HG02763 (cell line): ENCODE results near the gene STK10.

Experiments
- ATAC-seq: cut with Tn5 transposase; IDR thresholded peaks from one replicate; pipeline ENCODE4 v1.9.1; 2021; ENCODE audit warnings: mild to moderate bottlenecking, moderate library complexity; ENCODE audit not compliant: unreplicated experiment

The STK10 gene

DNA sequence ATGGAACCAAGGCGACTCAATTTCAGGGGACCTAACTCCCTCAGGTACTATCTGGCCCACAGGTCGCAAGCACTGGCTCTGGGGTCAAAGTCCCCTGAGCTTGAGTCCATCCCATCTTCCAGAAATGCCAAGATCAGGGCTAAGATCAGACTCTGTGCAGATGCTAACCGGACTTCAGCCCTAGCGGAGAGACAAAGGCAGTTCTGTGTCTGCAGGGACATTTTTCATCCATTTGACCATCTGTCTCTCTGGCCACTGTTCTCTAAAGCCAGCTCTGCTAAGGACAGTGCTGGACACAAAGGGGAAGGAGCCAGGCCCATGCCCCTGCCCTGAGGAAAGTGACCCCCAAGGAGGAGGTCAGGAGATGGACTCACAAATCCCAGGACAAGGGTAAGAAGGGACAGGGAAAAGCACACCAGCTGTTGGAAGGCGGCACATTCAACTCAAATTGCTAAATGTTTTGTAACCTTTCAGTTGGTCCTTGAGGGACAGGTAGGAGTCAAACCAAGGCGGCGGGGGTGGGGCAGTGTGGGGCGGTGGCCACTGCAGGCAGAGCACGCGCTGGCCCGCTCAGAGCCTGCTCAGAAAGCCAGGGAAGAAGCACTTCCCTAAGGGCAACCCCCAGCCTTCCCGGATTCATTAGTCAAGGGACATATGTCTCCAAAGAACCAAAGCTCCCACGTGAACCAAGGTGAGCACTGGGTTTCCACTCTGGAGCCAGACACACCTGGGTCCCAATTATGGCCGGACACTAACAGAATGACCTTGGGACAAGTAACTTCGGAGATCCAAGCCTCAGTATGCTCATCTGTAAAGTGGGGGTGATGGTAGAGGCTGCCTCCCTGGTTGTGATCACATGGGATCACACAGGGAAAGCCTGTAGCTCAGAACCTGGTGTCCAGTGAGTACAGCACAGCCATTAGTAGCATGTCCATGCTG lies 42.8 kb downstream of the STK10 start:
- no peak for ATAC-seq

GRCh38 chr5:172144291-172144815 lies 43.7 kb downstream of the STK10 start:
- ATAC-seq: no peak

- no peak for ATAC-seq
These were observed 44.1 kb downstream of the STK10 start for GRCh38 chr5:172143875-172144274.

GRCh38 chr5:172142709-172143215 lies 45.3 kb downstream of the STK10 start:
- ATAC-seq: no peak

- ATAC-seq: no peak
These were observed 46.1 kb downstream of the STK10 start for GRCh38 chr5:172141949-172142319.

GRCh38 chr5:172140866-172141265 lies 47.2 kb downstream of the STK10 start:
- no peak for ATAC-seq

DNA sequence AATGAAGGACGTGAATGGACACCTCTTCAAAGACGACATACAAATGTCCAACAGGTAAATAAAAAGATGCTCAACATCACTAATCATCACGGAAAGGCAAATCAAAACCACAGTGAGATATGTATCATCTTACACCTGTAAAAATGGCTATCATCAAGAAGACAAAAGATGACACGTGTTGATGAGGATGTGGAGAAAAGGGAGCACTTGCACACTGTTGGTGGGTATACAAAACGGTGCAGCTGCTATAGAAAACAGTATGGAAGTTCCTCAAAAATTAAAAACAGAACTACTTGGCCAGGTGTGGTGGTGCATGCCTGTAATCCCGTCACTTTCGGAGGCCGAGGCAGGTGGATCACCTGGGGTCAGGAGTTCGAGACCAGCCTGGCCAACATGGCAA lies 47.9 kb downstream of the STK10 start:
- ATAC-seq: no peak

- no peak for ATAC-seq
These were observed 51.0 kb downstream of the STK10 start for GRCh38 chr5:172137046-172137445.

DNA sequence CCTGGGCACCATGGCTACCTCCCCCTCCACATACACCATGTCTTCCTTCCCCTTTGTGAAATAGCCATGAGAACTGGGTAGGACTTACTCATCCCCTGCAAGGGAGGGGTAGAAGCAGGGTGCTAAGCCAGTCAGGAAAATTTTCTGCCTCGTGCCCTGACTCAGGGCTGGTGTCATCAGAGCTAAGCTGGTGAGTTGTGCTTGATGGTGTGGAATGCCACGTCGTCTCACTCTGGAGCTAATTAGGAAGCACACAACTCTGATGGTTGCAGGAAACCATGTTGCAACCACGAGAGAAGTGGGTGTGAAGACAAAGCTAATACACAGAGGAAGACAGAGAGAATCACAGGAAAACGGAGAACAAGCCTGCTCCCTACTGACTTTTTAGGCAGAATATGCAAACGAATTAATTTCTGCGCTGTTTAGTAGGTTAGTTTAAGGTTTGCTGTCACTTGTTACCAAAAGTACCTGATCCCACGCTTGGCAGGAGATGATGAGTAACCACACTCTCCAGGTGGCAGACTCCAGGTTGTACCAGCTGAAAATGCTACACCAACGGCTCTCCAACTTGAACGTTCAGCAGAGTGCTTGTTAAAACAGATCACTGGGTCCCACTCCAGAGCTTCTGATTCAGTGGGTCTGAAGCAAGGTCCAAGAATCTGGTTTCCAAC lies 54.5 kb downstream of the STK10 start:
- ATAC-seq: no peak

DNA sequence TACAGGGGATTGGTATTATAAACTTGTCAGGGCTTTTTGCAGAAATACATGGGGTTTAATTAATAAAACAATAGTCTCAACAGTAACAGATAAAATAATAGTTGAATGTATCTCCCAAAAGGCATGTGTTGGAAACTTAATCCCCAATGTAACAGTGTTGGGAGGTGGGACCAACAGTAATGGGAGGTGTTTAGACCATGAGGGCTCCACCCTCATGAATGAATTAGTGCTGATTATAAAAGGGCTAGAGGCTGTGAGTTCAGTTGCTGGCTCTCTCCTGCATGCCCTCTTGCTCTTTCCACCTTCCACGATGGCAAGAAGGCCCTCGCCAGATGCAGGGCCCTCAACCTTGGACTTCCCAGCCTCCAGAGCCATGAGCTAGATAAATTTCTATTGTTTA lies 56.3 kb downstream of the STK10 start:
- no peak for ATAC-seq

- ATAC-seq: no peak
These were observed 58.6 kb downstream of the STK10 start for GRCh38 chr5:172129256-172129910.

GRCh38 chr5:172127581-172127980 lies 60.4 kb downstream of the STK10 start:
- no peak for ATAC-seq

DNA sequence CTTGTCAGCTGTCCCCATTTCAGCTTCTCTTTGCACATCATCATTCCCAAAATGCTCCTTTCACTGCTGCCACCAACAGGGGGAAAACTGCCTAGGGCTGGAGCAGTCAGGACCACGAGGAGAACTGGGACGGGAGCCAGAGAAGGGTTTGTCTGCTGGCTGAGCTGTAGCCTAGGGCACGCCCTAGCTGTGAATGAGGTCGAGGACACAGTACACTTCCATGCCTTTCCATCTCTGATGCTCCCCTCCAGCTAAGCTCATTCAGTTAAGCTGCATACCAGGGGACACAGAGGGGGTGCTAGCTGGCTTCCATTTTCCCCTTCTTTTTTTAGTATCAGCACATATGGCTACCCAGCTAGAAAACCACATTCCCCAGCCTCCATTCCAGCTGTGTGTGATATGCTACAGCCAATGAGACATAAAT lies 64.7 kb downstream of the STK10 start:
- ATAC-seq: no peak

GRCh38 chr5:172119921-172120688 lies 67.9 kb downstream of the STK10 start:
- no peak for ATAC-seq

DNA sequence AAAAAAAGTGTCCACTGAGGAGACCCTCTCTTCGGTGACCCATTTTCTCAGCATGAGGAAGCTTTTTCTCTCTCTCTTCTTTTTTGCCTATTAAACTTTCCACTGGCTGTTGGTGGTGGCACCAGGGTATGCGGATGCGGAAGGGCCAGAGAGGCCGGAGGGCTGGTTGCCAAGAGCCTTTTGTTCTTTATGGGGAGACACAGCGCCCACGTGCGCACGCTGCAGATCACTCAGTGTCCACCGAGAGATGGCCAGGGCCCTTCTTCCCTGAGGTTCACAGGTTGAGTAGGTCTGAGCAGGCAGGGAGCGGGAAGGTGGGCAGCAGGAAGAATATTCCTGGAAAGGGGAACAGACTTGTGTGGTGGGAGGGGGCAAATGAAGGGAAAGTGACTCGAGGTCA lies 69.1 kb downstream of the STK10 start:
- no peak for ATAC-seq

GRCh38 chr5:172117977-172118701 lies 69.9 kb downstream of the STK10 start:
- no peak for ATAC-seq

DNA sequence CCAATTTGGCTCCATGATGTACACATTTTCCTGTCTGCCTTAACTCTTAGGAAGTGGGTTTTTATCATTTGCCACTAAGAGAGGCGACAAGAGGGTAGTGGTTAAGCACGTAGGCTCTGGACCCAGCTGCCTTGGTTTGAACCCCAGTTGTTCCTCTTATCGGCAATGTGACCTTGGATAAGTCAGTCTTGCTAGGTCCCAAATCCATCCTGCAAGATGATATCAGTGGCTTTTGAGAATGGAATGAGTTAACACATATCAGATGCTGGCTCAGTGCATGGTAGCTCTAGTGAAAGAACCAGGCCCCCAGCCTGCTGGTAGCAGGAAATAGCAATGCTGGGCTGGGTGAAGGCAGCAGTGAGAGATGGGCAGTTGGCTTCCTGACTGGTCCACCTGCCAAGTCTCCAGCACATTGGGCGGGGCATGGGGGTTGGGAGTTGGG lies 72.5 kb downstream of the STK10 start:
- ATAC-seq: no peak

DNA sequence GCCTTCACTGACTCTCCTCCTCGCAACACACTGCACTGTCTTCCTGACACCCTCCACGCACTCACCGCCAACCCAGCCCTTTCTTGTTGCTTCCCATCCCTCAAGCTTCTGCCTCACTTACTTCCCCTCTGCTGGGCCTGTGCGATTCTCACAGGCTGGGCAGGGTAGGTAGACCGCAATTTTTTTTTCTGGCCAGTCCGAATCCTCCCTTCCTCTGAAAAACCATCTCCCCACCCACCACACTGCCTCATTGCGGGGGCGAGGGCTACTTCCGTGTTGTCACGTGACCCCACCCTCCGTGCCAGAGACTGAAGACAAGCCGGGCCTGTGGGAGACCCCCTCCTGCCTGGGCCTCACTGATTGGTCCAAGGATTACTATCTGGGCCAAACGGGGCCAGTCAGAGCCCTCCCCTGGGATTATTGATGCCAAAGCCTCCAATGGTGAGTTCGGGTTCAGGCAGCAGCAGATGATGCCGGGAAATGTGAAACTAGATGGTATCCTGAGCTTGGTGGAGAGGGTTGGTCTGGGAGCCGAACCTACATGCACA lies 73.1 kb downstream of the STK10 start:
- peak; percentile 55 for ATAC-seq

- no peak for ATAC-seq
These were observed 75.0 kb downstream of the STK10 start for GRCh38 chr5:172113036-172113435.

DNA sequence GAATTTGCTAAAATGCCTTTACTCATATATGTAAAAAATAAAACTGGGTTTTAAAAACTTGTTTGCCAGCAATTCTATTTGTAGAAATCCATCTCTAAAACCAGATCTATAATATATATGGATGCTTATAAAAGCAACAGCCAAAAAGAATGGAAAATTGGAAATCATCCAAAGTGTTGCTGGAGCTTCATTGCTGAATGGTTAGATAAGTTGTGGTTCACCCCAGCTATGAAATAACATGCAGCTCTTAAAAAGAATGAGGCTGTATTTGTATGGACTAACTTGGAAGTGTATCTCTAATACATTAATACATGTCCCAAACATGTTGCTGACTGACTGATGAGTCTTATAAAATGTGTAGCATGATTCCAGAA lies 76.2 kb downstream of the STK10 start:
- no peak for ATAC-seq
